HG03565 (cell line): ENCODE measurements around the gene ZNF280B.
"Not testable (repeated sequence)": the region's sequence is repeated elsewhere in the genome, so short reads cannot be mapped to it uniquely, and the experiment has no call there.

ENCODE experiments used
- ATAC-seq: cut with Tn5 transposase; IDR thresholded peaks from one replicate; pipeline ENCODE4 v1.9.1; 2021; ENCODE audit warnings: mild to moderate bottlenecking, moderate library complexity; ENCODE audit not compliant: unreplicated experiment

The ZNF280B gene

GRCh38 chr22:22465782-22466181 is 42.8 kb downstream of the ZNF280B start:
- ATAC-seq = no peak

- no peak for ATAC-seq
Observed at GRCh38 chr22:22465094-22465602, 43.4 kb downstream of the ZNF280B start.

GRCh38 chr22:22464541-22465054 is 43.9 kb downstream of the ZNF280B start:
- ATAC-seq = no peak

GRCh38 chr22:22463855-22464540 is 44.5 kb downstream of the ZNF280B start:
- no peak for ATAC-seq

GRCh38 chr22:22462813-22463567 is 45.6 kb downstream of the ZNF280B start:
- no peak for ATAC-seq

- no peak for ATAC-seq
Observed at GRCh38 chr22:22461583-22461982, 47.0 kb downstream of the ZNF280B start.

- ATAC-seq = no peak
Observed at GRCh38 chr22:22461111-22461510, 47.4 kb downstream of the ZNF280B start.

- no peak for ATAC-seq
Observed at GRCh38 chr22:22460635-22461034, 47.9 kb downstream of the ZNF280B start.

GRCh38 chr22:22460060-22460459 is 48.5 kb downstream of the ZNF280B start:
- no peak for ATAC-seq

- ATAC-seq = no peak
Observed at GRCh38 chr22:22458896-22459588, 49.5 kb downstream of the ZNF280B start.

GRCh38 chr22:22458387-22458786 is 50.2 kb downstream of the ZNF280B start:
- no peak for ATAC-seq

GRCh38 chr22:22454997-22455396 is 53.5 kb downstream of the ZNF280B start:
- no peak for ATAC-seq

GRCh38 chr22:22452996-22453686 is 55.4 kb downstream of the ZNF280B start:
- no peak for ATAC-seq

- ATAC-seq = no peak
Observed at GRCh38 chr22:22452211-22452610, 56.3 kb downstream of the ZNF280B start.

GRCh38 chr22:22450343-22450839 is 58.2 kb downstream of the ZNF280B start:
- peak; percentile 88 for ATAC-seq

- ATAC-seq = peak; percentile 22
Observed at GRCh38 chr22:22449819-22450218, 58.7 kb downstream of the ZNF280B start.

- no peak for ATAC-seq
Observed at GRCh38 chr22:22446517-22446916, 62.0 kb downstream of the ZNF280B start.

- ATAC-seq = not testable (repeated sequence)
Observed at GRCh38 chr22:22444007-22444589, 64.4 kb downstream of the ZNF280B start.

GRCh38 chr22:22442928-22443709 is 65.4 kb downstream of the ZNF280B start:
- no peak for ATAC-seq
